ENCODE measurements around the gene RIMS1.

Gene RIMS1

GRCh38 chr6:72094506-72094905 lies 208.2 kb downstream of the RIMS1 start:
- DNase-seq = no peak

DNA sequence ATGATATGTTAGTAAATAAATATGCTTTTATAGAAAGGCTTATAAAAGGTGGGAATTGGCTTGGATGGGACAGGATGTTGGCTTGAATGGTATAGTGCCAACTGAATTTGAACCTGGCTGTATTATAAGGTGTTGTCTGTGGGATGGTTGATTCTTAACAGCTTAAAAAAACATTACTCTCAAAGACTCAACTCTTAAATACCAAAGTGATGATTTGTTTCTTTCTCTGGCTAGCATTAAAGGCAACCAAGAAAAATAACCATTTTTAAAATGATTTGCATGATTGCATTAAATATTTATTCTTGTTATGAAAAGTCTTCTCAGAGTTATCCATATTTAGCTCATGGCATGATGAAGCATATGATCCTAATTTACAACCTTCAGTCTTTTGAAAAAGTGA lies 216.2 kb downstream of the RIMS1 start:
- DNase-seq = no peak

DNA sequence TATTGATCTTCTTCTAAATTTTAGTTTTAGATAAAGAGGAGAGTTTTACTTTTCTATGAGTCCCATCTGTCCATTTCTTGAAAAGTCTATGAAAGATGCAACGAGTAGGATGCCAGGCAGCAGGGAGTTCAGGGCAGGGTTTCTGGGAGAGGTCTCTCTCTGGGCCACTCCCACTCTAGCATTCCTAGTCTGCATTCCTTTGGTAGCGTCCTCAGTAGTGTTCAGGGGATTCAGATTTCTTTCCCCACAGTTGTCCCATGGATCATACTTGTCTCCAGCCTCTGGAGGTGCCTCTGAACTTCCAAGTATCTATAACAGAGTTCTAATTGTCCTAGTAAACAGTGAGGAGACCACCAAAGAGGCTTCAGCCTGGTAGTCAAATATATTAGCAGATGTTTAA lies 225.3 kb downstream of the RIMS1 start:
- DNase-seq = no peak

GRCh38 chr6:72130327-72130726 lies 244.0 kb downstream of the RIMS1 start:
- no peak for DNase-seq

DNA sequence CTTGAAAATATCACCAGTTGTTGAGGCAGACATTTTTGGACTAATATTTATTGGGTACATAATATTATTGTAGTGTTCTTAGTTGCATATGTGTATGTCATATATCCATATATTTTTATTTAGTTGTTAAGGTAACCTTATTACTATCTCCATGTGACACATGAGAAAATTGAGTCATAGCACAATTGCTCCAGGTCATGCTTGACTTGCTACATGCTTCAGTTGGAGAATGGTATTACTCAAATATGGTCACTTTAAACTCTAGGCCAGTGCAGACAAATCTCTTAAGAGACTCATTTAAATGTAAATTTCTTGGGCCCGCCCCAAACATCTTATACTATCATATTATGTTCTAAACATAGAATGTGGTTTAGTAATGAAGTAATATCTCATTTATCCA lies 246.1 kb downstream of the RIMS1 start:
- no peak for DNase-seq

DNA sequence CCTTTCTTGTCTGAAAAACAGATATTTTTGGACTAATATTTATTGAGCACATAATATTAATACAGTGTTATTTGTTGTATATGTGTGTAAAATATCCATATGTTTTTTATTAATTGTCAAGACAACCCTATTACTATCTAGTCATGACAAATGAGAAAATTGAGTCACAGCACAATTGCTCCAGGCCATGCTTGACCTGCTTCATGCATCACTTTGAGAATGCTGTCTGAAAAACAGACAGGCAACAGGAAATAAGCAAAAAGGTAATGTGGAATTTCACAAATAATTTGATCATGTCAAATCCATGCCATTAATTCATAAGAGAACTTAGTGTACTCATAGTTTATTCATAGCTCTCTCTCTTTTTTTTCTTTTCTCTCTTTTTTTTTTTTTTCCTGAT lies 246.5 kb downstream of the RIMS1 start:
- no peak for DNase-seq

DNA sequence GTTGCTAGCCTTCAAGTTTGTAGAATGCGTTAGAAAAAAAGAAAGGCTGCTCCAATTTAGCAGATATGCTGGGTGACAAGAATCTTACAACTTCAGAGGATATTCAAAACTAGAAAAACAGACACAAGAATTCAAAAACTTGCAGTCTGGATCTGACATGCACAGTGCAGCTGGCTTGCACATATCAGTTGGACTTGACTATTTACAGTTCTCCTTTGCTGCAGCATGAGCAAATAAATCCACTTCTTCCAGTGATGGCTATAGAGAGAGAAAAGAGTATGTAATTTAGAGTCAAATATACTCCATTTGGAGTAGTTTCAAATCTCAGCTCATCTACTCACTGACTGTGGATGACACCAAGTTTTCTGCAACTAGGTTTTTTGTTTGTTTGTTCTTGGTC lies 247.0 kb downstream of the RIMS1 start:
- DNase-seq = no peak

DNA sequence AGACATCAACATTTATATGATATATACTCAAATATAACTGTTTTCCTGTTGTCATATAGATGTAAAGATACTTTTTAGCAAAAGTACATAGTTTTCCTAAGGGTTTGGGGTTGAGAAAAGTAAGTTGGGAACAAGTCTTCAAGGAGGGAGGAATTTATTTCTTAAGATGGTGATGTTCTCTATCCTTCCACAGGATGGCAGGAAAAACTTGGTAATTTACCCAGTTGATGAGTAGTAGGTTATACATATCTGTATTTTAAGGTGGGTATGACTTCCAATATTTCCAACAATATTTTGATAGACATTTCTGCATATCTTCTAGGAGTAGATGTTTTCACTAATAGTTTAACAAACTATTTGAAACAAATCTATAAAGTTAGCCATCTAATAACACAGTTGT lies 254.4 kb downstream of the RIMS1 start:
- peak in 1 of 2 experiments; percentile 15 for DNase-seq

- no peak for DNase-seq
Observed at GRCh38 chr6:72149715-72150114, 263.4 kb downstream of the RIMS1 start.

DNA sequence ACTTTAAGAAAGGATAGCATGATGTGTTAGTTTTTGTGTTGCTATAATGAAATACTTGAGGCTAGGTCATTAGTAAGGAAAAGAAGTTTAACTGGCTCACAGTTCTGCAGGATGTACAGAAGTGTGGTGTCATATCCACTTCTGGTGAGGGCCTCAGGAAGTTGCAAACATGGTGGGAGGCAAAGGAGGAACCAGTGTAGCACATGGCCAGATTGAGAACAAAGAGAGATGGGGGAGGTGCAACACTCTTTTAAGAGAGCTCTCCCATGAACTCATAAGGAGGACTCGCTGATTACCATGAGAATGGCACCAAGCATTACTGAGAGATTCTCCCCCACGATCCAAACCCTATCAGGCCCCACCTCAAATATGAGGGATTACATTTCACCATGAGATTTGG lies 265.4 kb downstream of the RIMS1 start:
- peak; percentile 66 to 71 for DNase-seq

DNA sequence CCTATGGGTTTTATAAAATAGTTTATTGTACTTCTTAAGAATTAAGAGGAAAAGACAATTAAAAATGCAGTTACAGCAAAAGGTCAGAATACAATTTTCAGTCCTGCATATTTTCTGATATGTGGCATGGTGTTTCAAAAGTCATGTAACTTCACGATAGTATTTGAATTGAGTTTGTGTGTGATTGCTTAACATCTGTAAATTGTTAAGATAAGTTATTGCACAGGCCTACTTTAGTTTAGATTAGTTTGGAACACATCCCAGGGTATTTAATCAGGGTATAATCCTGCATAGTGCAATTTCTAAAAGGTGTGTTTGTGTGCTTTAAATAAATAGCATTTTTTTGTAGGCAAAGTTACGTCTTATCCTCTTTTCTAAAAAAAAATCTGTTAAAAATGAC lies 289.6 kb downstream of the RIMS1 start:
- DNase-seq = no peak

DNA sequence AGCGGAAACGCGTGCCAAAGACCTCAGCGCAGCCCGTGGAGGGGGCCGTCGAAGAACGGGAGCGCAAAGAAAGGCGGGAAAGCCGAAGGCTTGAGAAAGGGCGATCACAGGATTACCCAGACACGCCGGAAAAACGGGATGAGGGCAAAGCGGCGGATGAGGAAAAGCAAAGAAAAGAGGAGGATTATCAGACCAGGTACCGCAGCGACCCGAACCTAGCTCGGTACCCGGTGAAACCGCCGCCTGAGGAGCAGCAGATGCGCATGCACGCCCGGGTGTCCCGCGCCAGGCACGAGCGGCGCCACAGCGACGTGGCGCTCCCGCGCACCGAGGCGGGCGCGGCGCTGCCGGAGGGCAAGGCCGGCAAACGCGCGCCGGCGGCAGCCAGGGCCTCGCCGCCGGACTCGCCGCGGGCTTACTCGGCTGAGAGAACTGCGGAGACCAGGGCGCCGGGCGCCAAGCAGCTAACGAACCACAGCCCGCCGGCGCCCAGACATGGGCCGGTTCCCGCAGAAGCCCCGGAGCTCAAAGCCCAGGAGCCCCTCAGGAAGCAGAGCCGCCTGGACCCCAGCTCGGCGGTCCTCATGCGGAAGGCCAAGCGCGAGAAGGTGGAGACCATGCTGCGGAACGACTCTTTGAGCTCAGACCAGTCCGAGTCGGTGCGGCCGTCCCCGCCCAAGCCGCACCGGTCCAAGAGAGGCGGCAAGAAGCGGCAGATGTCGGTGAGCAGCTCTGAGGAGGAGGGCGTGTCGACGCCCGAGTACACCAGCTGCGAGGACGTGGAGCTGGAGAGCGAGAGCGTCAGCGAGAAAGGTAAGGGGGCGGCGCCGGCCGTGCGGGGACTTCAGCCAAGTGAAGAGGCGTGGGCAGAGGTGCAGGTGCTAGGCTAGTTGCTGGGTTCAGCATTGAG lies 296.2 kb downstream of the RIMS1 start:
- no peak for DNase-seq

DNA sequence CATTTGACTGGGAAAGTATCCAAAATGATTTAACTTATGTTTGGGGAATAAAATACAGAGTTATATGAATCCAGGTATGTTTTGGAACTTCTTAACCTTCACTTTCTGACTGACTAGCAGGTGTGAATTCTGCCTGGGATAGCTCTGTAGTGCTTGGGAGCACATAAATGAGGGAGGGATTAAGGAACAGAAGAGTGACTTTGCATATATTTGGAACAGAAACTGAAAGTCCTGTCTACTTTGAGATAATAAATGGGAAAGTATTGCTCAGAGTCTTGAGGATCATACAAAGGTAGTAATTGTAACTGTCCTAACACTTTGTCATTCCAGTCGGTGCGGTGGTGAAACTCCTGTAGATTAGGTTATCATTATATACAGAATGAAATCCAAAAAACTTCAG lies 317.6 kb downstream of the RIMS1 start:
- no peak for DNase-seq

GRCh38 chr6:72205500-72205899 lies 319.1 kb downstream of the RIMS1 start:
- DNase-seq = no peak

GRCh38 chr6:72206606-72207005 lies 320.3 kb downstream of the RIMS1 start:
- DNase-seq = no peak

DNA sequence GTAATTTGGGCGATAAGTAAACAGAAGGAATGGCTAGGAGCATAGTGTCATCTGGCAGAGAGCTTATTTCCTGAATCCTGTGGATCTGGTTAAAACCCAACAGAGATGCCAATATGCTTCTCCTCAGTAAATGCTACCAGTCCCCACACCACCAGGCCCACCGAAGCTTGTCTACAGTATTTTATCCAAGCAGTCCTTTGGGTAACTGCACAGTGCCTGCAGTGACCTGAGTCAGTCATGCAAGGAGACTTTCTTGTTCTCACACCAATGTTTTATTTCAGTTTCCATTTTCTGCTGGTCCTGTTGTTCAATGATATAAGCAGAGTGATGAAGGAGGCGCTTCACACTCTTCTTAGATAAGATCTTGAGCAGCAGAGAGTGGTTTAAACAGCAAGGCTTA lies 326.3 kb downstream of the RIMS1 start:
- no peak for DNase-seq

- no peak for DNase-seq
Observed at GRCh38 chr6:72213654-72214053, 327.3 kb downstream of the RIMS1 start.

GRCh38 chr6:72216222-72217068 lies 330.1 kb downstream of the RIMS1 start:
- DNase-seq = no peak

- DNase-seq = no peak
Observed at GRCh38 chr6:72217626-72218025, 331.3 kb downstream of the RIMS1 start.

DNA sequence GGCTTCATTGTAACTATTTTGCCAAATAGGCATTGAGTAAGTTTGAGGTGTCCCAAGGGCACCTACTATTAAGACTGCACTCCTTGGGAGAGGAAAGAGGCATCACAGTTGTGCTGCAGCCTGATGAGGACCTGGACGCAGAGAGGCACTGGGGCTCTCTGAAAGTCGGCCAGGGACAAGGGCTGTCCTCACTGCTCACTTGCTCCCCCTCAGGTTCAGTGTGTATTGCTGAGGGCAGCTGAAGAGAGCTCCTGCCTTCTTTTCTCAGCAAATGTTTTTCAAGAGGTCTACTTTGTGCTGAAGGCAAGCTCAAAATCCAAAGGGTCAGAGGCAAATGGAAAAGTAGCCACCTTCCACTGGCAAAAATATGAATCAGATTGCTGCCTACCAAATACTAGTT lies 331.8 kb downstream of the RIMS1 start:
- DNase-seq = peak; percentile 26 to 28

DNA sequence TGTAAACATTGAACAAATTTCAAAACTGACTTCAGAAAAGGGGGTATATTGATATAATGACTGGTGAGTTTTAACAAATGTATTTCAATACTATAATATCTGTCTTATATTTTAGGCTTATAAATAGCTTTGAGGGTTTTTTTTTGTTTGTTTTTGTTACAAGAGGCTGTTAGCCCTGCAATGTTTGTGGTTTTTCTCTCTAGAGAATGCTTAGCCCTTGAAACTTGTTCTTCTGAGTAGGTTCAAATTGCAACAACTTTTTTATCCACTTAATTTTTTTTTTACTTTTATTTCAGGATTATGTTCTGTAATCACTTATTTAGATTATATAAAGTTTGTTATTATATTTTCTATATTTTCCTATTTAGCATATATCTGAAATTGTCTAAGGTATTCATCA lies 333.2 kb downstream of the RIMS1 start:
- DNase-seq = no peak

- no peak for DNase-seq
Observed at GRCh38 chr6:72238021-72238420, 351.7 kb downstream of the RIMS1 start.

DNA sequence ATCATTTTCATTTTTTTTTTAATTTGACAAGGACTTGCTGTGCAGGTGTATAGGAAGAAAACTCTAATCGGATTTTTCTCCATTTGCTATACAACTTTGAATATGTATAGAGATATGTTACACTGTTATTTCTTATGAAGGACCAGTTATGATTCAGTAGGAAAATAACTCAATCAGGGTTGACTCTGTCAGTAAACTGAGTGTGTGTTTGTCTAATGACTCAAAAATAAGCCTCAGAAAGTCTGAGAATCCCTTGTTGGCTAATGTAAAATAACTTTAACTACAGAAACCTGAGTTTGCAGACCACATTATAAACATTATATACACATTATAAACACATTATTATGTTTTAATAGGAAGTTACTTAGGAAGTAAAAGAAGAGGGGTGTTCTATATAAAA lies 352.6 kb downstream of the RIMS1 start:
- DNase-seq = no peak

- DNase-seq = no peak
Observed at GRCh38 chr6:72245565-72245964, 359.2 kb downstream of the RIMS1 start.
